GM11168 (cell line): Measurements from ENCODE around the gene PLP1.
"Not testable (repeated sequence)": the region's sequence is repeated elsewhere in the genome, so short reads cannot be mapped to it uniquely, and the experiment has no call there.

Experiments
- in situ Hi-C: fragments of 300-500 bp; cut with MboI; formaldehyde crosslinking; loops from one replicate; pipeline ENCODE4 v1.12.0; 2022; ENCODE audit warnings: low sequenced_read_pairs; ENCODE audit not compliant: unreplicated experiment

The PLP1 gene, protein sequence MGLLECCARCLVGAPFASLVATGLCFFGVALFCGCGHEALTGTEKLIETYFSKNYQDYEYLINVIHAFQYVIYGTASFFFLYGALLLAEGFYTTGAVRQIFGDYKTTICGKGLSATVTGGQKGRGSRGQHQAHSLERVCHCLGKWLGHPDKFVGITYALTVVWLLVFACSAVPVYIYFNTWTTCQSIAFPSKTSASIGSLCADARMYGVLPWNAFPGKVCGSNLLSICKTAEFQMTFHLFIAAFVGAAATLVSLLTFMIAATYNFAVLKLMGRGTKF

GRCh38 chrX:103776546-103776945 is at the start of gene PLP1:
TSS of gene PLP1 (plus strand) at chrX:103776840. CDS start at chrX:103776996, 156 bp downstream.
- in situ Hi-C loops, result no loop called here

- in situ Hi-C loops, result no loop called here
These were observed 49.5 kb upstream of the PLP1 start for GRCh38 chrX:103727115-103727514.

DNA sequence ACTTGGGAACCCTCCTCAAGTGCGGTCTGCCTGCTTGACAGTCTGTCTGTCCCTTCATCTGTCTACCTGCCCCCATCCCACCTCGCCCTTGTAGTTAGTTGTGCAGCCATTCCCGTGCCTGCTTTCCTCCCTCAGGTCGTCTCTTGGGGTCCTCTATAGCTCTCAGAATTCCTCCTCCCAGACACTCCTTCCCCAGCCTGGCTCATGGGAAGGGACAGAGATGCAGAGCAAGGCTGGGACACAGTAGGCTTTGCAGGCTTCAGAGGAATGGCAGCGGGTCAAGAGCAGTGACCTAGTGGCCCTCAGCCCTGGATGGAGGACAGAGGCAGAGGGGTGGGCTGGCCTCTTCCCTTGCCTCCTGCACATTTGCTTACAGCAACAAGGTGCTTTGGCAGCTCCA is 47.6 kb upstream of the PLP1 start:
- in situ Hi-C loops, result no loop called here

DNA sequence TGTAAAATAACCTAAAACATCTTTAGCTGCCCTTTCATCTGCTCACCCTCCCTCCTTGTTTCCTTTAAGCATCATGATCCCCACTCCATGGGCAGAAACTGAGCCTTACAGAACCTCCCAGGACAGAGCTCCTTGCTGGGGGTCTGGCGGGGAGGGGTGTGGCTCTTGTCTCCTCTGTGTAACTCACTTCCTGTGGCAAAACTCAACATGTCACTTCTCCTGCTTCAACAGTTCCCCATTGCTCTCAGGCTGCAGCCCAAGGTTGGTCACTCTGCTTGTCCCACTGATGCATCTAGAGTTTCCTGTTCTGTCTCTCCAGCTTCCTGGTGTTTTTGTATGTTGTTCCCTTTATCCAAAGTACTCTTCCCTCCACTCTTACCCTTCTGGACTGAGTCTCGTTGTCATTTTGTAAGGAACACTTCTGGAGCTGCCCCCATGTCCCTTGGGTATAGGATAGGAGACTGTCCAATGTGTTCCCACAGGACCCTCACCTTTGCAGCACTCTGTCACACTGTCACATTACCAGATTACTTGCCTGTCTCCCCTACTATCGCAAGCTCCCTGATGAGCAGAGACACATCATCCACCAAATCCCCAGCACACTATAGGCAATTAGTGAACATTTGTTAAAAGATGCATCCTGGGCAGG is 46.4 kb upstream of the PLP1 start:
- in situ Hi-C loops, result no loop called here

DNA sequence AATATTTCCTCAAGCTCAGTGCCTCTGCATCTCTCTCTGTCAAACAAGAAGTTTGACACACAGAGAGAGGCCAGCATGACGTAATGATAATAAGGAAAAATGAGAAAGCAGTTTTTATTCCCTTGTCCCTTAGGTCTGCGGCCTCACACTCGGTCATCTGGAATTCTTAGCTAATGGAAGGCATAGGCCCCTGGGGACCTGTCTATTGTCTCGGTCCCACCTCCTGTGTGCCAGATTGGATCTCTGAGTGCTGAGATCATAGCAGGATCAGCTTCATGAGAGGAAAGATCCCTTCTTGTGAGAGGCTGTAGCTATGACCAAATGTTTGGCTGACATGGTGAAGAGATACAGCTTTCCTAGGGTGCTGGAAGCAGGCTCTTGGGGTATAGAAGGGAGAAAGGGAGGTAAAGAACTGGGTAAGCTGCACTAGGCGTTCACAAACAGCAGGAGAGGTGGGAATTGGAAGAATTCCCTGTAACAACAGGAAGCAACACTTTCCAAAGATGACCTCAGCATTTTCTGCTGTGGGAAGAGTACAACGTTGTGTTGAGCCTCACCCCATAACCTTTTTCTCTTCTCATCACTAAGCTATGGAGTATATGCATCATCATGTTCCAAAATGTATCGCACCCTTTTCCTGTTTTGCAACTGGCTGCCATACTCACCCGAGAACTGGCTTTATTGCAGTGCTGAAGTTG is 45.7 kb upstream of the PLP1 start:
- in situ Hi-C loops, result no loop called here

GRCh38 chrX:103733017-103733416 is 43.6 kb upstream of the PLP1 start:
- in situ Hi-C loops, result no loop called here

DNA sequence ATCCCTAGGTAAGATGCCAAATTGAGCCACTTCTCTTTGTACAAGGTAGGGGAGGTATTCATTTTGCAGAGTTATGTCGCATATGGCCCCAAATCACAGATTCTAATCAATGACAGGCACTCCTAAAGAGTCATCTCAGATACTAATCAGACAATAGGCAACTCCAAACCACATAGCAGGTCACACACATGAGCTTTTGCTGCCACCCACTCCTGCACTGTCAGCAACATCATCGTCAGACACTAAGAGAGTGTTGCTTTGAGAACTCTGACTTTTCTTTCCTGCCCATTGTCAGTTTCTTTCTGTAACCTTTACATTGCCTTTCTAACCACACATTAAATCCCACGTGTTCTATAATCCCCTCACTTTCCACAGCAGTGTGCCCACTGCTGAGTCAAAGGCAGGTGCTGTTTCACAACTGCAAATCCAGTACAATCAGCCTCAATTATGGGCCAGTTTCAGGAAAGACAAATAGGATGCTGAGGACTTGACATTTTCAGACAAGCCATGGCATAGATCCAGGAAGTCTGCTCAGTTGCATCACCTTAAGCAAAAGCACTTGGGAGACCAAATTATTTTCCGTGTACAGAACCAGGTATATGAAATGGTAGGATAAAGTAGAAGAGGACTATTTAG is 42.4 kb upstream of the PLP1 start:
- in situ Hi-C loops, result no loop called here

DNA sequence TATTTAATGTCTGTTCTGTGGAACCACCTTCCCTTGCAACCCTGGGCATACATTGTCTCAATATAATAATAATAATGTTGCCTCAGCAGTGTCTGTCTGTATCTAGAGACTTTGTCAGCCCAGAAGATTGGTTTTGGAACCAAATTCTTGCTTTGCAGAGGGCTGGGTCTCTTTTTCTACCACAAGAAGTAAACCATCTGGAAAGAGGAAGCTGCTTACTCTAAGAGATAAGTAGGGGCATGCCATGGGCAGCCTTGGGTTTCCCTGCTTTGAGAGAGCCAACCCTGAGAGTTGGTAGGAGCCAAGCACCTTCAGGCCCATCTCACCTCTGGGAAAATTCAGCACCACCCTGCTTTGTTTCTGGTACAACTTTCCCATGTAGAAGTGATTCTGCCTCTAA is 38.9 kb upstream of the PLP1 start:
- in situ Hi-C loops, result no loop called here

DNA sequence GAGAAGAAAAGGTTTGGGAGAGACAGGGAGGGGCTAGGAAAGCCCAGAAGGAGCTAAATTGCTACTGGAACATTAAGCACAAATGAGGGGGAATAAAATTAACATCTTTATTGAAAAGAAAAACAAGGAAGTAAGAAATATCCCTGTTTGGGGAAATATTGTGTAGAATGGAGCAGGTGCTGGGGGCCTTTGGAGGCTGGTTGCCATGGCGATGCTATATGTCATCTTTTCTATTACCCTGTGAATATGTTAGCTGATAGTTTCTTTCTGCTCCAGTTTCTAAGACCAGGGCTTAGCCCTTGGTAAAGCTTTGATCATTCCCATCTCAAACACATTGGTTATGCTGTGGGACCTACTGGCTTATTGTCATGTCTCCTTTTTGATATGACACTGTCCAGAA is 37.2 kb upstream of the PLP1 start:
- in situ Hi-C loops, result no loop called here

GRCh38 chrX:103741879-103742278 is 34.8 kb upstream of the PLP1 start:
- in situ Hi-C loops, result no loop called here

DNA sequence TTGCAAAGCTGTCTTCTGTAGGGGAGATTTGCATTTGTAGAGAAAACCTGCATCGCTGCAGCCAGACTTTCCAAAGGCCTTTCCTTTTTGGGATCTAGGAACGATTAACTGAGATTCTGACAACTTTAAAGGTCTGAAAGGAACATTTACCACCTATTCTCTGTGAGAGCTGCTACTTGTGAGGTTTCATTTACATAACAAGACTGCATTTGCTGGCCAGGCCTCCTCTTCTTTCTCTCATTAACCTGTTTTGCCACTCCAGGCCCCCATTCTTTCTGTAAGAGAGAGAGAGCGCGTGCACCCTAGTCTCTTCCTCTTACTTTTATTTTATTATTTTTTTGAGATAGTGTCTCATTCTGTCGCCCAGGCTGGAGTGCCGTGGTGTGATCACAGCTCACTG is 34.3 kb upstream of the PLP1 start:
- in situ Hi-C loops, result no loop called here

- in situ Hi-C loops, result no loop called here
These were observed 29.5 kb upstream of the PLP1 start for GRCh38 chrX:103747163-103747562.

GRCh38 chrX:103754401-103754800 is 22.2 kb upstream of the PLP1 start:
- in situ Hi-C loops, result no loop called here

DNA sequence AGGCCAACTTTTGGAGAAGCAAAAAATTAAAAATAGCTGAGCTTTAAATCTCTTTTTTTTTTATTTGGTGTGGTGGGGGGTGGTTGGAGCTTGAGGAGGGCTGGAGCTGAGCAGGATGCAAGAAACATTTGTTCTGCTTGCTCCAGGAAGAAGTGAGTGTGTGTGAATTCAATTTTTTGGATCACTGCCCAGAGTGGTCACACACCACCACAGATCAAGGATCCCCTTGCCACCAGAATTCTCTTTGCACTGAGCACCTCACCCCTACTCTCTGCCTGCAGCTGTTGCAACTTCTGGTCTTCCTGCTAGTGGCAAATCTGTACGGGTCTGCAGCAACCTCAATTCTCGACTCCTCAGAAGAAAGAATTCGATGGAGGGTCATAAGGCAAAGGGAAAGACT is 19.9 kb upstream of the PLP1 start:
- in situ Hi-C loops, result no loop called here

DNA sequence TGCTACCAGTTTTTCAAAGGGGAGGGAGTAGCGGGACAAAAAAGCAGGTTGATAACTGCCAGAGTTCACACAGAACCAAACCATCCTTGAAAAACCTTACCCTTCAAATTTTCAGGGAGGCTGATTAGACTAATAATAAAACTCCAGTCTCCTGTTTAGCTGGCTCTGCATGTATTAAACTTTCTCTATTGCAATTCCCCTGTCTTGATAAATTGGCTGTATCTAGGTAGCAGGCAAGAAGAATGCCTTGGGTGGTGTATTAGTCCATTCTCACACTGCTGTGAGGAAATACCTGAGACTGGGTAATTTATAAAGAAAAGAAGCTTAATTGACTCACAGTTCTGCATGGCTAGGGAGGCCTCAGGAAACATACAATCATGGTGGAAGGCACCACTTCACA is 18.1 kb upstream of the PLP1 start:
- in situ Hi-C loops, result no loop called here

GRCh38 chrX:103763541-103763940 is 13.1 kb upstream of the PLP1 start:
- in situ Hi-C loops, result not testable (repeated sequence)

GRCh38 chrX:103766813-103767555 is 9.7 kb upstream of the PLP1 start:
- in situ Hi-C loops, result not testable (repeated sequence)

DNA sequence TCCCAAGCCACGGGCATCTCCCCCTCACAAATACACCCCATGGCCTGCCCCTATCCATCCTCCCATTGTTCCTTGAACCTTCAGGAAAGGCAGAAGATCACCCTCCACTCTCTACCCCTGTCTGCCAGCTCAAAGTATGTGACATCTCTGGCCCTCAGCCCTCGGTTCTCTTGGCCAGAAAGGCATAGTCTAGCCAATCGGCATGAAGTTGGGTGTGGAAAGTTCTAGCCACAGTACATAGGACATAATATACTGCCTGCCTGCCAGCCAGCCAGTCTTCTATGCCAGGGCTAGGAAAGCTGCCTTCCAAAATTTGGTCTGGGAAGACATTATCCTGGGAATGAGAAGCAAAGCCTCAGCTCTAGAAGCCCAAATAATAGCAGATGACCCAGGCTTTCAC is 3.2 kb upstream of the PLP1 start:
- in situ Hi-C loops, result no loop called here

DNA sequence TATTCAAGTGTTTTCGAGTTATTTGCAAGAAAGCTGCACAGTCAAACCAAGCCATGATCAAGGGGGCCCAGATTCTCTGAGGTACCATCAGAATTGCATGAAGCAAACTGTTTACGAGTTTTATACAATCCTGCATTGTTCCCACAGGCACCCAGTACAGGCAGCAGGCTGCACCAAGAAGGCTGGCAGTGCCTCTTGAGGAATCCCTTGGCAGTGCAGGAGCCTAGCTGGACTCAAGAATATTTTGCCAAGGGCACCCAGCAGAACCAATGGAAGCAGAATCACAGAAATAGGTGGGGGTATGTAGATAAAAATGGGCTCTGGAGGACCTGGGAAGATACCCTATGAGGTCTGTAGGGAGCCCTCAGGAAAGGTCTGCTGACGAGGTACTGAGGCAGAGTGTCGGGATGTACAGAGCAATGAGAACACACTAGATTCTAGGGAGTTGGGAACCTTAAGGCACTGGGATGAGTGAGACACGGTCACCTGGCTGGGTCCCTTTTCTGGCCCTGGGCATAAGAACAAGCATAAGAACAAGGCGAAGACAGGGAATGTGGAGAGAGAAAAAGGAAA is 2.5 kb upstream of the PLP1 start:
- in situ Hi-C loops, result no loop called here

GRCh38 chrX:103779141-103779789 is 2.6 kb downstream of the PLP1 start:
- in situ Hi-C loops, result no loop called here
